D721Med (cell line): ENCODE measurements around the gene CRIP2.

ENCODE experiments used
- DNase-seq: peaks from one replicate; pipeline ENCODE4 v3.0.0; 2011; ENCODE audit warnings: low spot score; ENCODE audit not compliant: insufficient read length
- FAIRE-seq: peaks from 2 replicates; lab custom pipeline; 2011; peaks lifted over from hg19 to GRCh38; lab: Jason Lieb, UNC
- TF ChIP-seq, protein P1 (sequence below): IDR thresholded peaks from 2 replicates; pipeline ENCODE4 v1.5.1; 2012; ENCODE audit warnings: mild to moderate bottlenecking, control low read depth; ENCODE audit not compliant: insufficient read depth; ENCODE audit errors: missing control alignments

Gene CRIP2

GRCh38 chr14:105528586-105529318 is 54.1 kb downstream of the CRIP2 start:
- no peak for FAIRE-seq

GRCh38 chr14:105529319-105529568 is 54.6 kb downstream of the CRIP2 start:
- TF ChIP-seq, protein P1, sequence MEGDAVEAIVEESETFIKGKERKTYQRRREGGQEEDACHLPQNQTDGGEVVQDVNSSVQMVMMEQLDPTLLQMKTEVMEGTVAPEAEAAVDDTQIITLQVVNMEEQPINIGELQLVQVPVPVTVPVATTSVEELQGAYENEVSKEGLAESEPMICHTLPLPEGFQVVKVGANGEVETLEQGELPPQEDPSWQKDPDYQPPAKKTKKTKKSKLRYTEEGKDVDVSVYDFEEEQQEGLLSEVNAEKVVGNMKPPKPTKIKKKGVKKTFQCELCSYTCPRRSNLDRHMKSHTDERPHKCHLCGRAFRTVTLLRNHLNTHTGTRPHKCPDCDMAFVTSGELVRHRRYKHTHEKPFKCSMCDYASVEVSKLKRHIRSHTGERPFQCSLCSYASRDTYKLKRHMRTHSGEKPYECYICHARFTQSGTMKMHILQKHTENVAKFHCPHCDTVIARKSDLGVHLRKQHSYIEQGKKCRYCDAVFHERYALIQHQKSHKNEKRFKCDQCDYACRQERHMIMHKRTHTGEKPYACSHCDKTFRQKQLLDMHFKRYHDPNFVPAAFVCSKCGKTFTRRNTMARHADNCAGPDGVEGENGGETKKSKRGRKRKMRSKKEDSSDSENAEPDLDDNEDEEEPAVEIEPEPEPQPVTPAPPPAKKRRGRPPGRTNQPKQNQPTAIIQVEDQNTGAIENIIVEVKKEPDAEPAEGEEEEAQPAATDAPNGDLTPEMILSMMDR = no peak
- FAIRE-seq = no peak
- DNase-seq = no peak

More at GRCh38 chr14:105528586-105529318, 54.1 kb downstream of the CRIP2 start:
- no peak for DNase-seq
- TF ChIP-seq, protein P1 = no peak
